ENCODE results near the gene DNAAF9. TPM values are rescaled to one million over a fixed set of nuclear protein-coding genes. Genes with fewer than 3 reads are reported as not detected.

DNAAF9 gene
- total and polyA plus RNA-seq, 2 of the 8 experiments (the other 6 are each of a cell fraction or from before 2014, with no cell fraction given): 2.6 to 5.7 TPM

GRCh38 chr20:3404402-3404801, 3.1 kb downstream of the DNAAF9 start:
- H3K27ac ChIP-seq (ENCODE audit: low read depth, low read length): no peak overlapping the region
- H2AFZ ChIP-seq (ENCODE audit: low read length): no peak overlapping the region
- 84% methylated on average over 4 of the region's 4 CpGs; no CpG with 5 or more reads in 1 of the 2 experiments for WGBS, 2 experiments (ENCODE audit: extremely low coverage in 1 of 2, insufficient coverage in 1 of 2, insufficient read length in 1 of 2, insufficient replicate concordance in 2 of 2, low coverage in 1 of 2, low lambda C conversion rate in 2 of 2, missing lambda C conversion rate in 1 of 2)
- CTCF ChIA-PET (ENCODE audit: partially characterized antibody): no interaction called here
- H2AK5ac ChIP-seq (ENCODE audit: low read depth, low read length): no peak overlapping the region
- no peak overlapping the region for H3K4me2 ChIP-seq (ENCODE audit: insufficient read depth in 1 of 2, low read depth in 2 of 2, low read length in 2 of 2)
- H4K5ac ChIP-seq (ENCODE audit: insufficient read length, low read depth, low read length): no peak overlapping the region
- H2BK15ac ChIP-seq (ENCODE audit: low read length): no peak overlapping the region
- no peak overlapping the region for H3K18ac ChIP-seq (ENCODE audit: extremely low read depth, low read length)
- H3K23ac ChIP-seq (ENCODE audit: insufficient read length): no peak overlapping the region
- H3K14ac ChIP-seq (ENCODE audit: insufficient read length): no peak overlapping the region
- H3K4ac ChIP-seq (replicated peaks; ENCODE audit: insufficient read length, low read depth, low read length): no peak overlapping the region
- H2BK12ac ChIP-seq (ENCODE audit: low read depth, low read length): no peak overlapping the region
- peaks cover 0 to 2% (median 0%) of the 10 kb centered on the region in 4 experiments; a peak in 4 of 7 replicates for H3K4me1 ChIP-seq (replicated peaks in 1 of 4; ENCODE audit: control insufficient read depth in 3 of 4, insufficient read depth in 4 of 4, low read length in 3 of 4)
- FAIRE-seq: no peak
- H3K23me2 ChIP-seq (ENCODE audit: low read depth, low read length): peaks cover 15% of the 10 kb centered on the region
- H3K56ac ChIP-seq (replicated peaks; ENCODE audit: insufficient read length, low read depth, low read length): no peak overlapping the region
- no peak overlapping the region for H2BK20ac ChIP-seq (ENCODE audit: low read length)
- H3K9ac ChIP-seq (replicated peaks in 1 of 4; ENCODE audit: extremely low read depth in 1 of 4, low read depth in 3 of 4, low read length in 3 of 4): no peak overlapping the region
- no peak overlapping the region for H4K91ac ChIP-seq (replicated peaks; ENCODE audit: insufficient read length, low read length)
- H3K79me2 ChIP-seq (ENCODE audit: control insufficient read depth in 1 of 2, insufficient read depth in 2 of 2, low read length in 2 of 2): peaks cover 0 to 13% of the 10 kb centered on the region in 2 experiments; a peak in 2 of 4 replicates
- peaks cover 3 to 7% of the 10 kb centered on the region in 2 experiments for H4K20me1 ChIP-seq (replicated peaks in 1 of 2; ENCODE audit: control insufficient read depth in 1 of 2, insufficient read depth in 2 of 2, low read length in 2 of 2)
- H3K36me3 ChIP-seq (ENCODE audit: control insufficient read depth in 2 of 4, insufficient read depth in 4 of 4, low read length in 3 of 4): no peaks in the 10 kb centered on the region
- no peak overlapping the region for H4K8ac ChIP-seq (ENCODE audit: extremely low read depth, insufficient read depth, low read length)
- no peak for DNase-seq (ENCODE audit: low read depth in 1 of 2, low spot score in 2 of 2)
- no peak overlapping the region for H3K4me3 ChIP-seq (ENCODE audit: extremely low read depth in 1 of 4, insufficient read depth in 2 of 4, low read depth in 3 of 4, low read length in 4 of 4)
- H2BK120ac ChIP-seq (replicated peaks; ENCODE audit: low read depth, low read length): no peak overlapping the region
- POLR2A ChIA-PET (ENCODE audit: partially characterized antibody): interaction anchor here (2.0 kb wide), 1 partner anchor 27 kb away, joined by 6 read pairs; no protein-coding TSS in a partner anchor
- no peaks in the 10 kb centered on the region for H3K9me3 ChIP-seq (ENCODE audit: insufficient read depth in 2 of 2, low read depth in 1 of 2, low read length in 1 of 2)
- H3K79me1 ChIP-seq (ENCODE audit: low read depth, low read length): no peaks in the 10 kb centered on the region; the same call in 1 of the 2 replicates
- no peak overlapping the region for H2BK5ac ChIP-seq (ENCODE audit: low read depth, low read length)
- H3K27me3 ChIP-seq (replicated peaks in 1 of 4; ENCODE audit: control insufficient read depth in 3 of 4, extremely low read depth in 1 of 4, insufficient read depth in 3 of 4, low read length in 3 of 4): peaks cover 0 to 4% (median 0%) of the 10 kb centered on the region in 4 experiments; a peak in 2 of 7 replicates
- TF ChIP-seq JUND (IDR thresholded peaks at IDR 0.05; ENCODE audit: low read length) (no peak), EGR1 (IDR thresholded peaks at IDR 0.05; ENCODE audit: borderline replicate concordance, low read depth, low read length) (no peak), ASH2L (IDR thresholded peaks at IDR 0.05; ENCODE audit: low read length) (no peak), YY1 (IDR thresholded peaks at IDR 0.05; ENCODE audit: low read depth, low read length) (no peak)
